Fibroblast of pulmonary artery (primary cell): ENCODE measurements around the gene DEFB131A.
"Not testable (repeated sequence)": the region's sequence is repeated elsewhere in the genome, so short reads cannot be mapped to it uniquely, and the experiment has no call there.

Source experiments
- DNase-seq: peaks from one replicate; pipeline ENCODE4 v3.0.0-alpha.2; 2010; ENCODE audit warnings: low read depth
- H3K4me3 ChIP-seq: replicated peaks from 2 replicates; pipeline ENCODE4 v1.5.1; 2011; ENCODE audit warnings: low read depth, mild to moderate bottlenecking, control low read depth, low read length, moderate library complexity
- TF ChIP-seq, protein P1 (sequence below): IDR thresholded peaks from 2 replicates; pipeline ENCODE4 v1.5.1; 2011; ENCODE audit warnings: mild to moderate bottlenecking, control low read depth, low read length, inconsistent platforms; ENCODE audit errors: missing control alignments

Gene DEFB131A

GRCh38 chr4:9444114-9444513 lies at the start of gene DEFB131A:
TSS of gene DEFB131A (plus strand) at chr4:9444414. CDS start at chr4:9444534, 120 bp downstream.
- not testable (repeated sequence) for DNase-seq, H3K4me3 ChIP-seq

- DNase-seq, H3K4me3 ChIP-seq: not testable (repeated sequence)
Measured at GRCh38 chr4:9405774-9406173, 38.4 kb upstream of the DEFB131A start.

- DNase-seq, H3K4me3 ChIP-seq: not testable (repeated sequence)
Measured at GRCh38 chr4:9406491-9406890, 37.7 kb upstream of the DEFB131A start.

DNA sequence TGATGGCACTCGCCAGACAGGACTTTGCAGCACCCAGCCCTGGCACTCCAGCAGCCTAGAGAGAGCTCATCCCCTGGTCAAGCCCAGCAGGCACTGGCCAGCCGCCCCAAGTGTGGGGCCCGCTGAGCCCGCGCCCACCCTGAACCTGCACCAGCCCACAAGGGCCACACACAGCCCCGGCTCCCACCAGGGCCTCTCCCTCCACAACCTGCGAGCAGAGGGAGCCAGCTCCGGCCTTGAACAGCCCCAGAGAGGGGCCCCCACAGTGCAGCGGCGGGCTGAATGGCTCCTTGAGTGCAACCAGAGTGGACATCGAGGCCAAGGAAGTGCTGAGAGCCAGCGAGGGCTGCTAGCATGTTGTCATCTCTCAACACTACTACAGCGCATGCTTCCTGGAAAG lies 34.4 kb upstream of the DEFB131A start:
- H3K4me3 ChIP-seq: no peak overlapping the region
- TF ChIP-seq, protein P1, sequence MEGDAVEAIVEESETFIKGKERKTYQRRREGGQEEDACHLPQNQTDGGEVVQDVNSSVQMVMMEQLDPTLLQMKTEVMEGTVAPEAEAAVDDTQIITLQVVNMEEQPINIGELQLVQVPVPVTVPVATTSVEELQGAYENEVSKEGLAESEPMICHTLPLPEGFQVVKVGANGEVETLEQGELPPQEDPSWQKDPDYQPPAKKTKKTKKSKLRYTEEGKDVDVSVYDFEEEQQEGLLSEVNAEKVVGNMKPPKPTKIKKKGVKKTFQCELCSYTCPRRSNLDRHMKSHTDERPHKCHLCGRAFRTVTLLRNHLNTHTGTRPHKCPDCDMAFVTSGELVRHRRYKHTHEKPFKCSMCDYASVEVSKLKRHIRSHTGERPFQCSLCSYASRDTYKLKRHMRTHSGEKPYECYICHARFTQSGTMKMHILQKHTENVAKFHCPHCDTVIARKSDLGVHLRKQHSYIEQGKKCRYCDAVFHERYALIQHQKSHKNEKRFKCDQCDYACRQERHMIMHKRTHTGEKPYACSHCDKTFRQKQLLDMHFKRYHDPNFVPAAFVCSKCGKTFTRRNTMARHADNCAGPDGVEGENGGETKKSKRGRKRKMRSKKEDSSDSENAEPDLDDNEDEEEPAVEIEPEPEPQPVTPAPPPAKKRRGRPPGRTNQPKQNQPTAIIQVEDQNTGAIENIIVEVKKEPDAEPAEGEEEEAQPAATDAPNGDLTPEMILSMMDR: no peak
- DNase-seq: no peak

GRCh38 chr4:9421884-9422455 lies 22.2 kb upstream of the DEFB131A start:
- not testable (repeated sequence) for H3K4me3 ChIP-seq, DNase-seq

DNA sequence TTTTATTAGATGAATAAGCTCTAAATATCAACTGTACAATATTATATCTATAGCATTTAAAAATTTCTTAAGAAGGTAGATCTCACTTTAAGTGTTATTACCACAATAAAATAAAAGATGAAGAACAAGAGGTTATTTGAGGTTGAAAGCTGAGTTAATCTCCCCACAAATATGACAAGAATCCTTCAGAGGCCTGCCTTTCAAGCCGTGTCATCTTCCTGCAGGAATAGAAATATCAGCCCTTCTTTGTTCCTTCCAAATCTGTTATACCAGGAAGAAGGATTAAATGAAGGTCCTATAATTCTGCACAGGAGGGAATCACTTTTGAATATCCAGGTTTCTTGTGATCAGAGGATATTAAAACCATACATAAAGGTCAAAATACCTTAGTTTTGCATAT lies 18.3 kb upstream of the DEFB131A start:
- H3K4me3 ChIP-seq, DNase-seq: not testable (repeated sequence)

GRCh38 chr4:9430061-9430460 lies 14.2 kb upstream of the DEFB131A start:
- DNase-seq, H3K4me3 ChIP-seq: not testable (repeated sequence)

DNA sequence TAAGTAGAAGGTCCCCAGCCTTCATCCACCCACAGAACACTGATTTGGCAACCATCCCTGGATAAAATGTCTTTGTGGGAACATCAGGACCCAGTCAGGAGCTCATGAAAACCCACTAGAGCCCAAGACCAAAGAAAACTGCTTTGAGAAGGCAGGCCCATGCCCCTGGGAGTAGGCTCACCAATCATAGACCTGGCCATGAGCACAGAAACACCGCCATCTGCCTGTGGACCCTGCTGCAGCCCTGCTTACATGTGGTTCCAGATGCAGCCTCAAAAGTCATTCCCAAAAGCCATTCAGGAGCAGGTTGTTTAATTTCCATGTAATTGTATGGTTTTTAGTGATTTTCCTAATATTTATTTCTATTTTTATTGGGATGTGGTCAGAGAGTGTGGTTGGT lies 10.9 kb upstream of the DEFB131A start:
- H3K4me3 ChIP-seq, DNase-seq: not testable (repeated sequence)

DNA sequence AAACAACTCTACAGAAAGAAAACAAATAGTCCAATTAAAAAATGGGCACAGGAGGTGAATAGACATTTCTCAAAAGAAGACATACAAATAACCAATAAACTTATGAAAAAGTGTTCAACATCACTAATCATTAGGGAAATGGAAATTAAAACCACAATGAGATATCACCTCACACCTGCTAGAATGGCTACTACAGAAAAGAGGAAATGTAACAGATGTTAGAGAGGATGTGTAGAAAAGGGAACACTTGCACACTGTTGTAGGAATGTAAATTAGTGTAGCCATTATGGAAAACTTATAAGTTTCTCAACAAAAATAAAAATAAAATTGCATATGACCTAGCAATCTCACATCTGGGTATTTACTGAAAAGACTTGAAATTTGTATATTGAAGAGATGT lies 7.5 kb upstream of the DEFB131A start:
- H3K4me3 ChIP-seq, DNase-seq: not testable (repeated sequence)

DNA sequence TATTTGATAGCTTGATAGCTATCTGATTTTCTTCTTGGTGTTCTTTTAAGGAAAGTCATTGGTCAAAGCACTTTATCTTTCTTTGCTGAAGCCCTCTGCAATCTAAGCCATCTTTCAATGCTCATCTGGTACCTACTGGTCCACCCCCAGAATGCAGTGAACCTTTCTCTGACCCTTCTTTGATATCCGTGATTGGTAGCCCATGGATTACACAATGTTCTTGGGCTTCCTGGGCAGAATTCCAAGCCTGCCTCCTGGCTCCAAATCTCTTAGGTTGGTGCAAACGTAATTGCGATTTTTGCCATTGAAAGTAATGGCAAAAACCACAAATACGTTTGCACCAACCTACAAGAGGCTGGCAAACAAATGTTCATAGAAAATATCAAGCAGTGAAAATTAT lies 1.9 kb upstream of the DEFB131A start:
- DNase-seq, H3K4me3 ChIP-seq: not testable (repeated sequence)

DNA sequence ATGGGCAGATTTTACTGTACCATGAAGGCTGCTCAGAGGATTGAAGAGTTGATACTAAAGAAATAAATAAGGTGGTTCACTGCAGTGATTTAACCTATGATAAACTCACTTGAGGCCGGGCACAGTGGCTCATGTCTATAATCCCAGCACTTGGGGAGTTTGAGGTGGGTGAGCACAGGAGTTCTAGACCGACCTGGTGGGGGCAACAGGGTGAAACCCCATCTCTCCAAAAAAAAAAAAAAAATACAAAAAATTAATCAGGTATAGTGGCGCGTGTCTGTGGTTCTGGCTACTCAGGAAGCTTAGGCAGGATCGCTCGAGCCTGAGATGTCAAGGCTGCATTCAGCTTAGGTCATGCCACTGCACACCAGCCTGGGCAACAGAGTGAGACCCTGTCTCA lies 467 bp downstream of the DEFB131A start:
- not testable (repeated sequence) for H3K4me3 ChIP-seq, DNase-seq

DNA sequence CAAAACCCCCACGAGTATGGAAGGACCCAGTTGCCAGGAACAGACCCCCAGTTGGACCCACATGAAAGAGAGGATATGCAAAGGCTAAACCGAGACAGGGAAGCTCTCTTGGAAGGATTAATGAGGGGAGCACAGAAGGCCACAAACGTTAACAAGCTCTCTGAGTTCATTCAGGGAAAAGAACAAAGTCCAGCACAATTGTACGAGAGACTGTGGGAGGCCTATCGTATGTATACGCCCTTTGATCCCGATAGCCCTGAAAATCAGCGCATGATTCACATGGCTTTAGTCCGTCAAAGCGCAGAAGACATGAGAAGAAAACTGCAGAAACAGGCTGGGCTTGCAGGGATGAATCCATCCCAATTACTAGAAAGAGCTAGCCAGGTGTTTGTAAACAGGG lies 8.0 kb downstream of the DEFB131A start:
- H3K4me3 ChIP-seq, DNase-seq: not testable (repeated sequence)

GRCh38 chr4:9454284-9454683 lies 10.1 kb downstream of the DEFB131A start:
- DNase-seq, H3K4me3 ChIP-seq: not testable (repeated sequence)

DNA sequence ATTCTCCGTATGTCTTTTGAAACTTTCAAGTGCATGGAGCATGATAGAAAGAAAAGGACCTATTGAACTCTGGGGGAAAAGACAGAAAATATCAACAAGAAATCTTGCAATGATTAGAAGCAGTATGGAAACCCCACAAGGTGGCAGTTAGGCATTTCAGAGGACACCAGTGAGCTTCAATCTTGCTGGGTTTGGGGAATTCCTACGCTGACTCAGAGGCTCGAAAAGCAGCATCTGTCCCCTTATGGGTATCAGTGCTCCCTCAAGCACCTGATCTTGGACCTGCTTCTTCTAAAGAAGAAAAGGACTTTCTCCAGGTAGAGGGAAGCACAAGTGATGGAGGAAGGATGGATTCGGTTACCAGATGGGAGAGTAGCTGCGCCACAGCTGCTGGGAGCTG lies 10.8 kb downstream of the DEFB131A start:
- not testable (repeated sequence) for DNase-seq, H3K4me3 ChIP-seq

DNA sequence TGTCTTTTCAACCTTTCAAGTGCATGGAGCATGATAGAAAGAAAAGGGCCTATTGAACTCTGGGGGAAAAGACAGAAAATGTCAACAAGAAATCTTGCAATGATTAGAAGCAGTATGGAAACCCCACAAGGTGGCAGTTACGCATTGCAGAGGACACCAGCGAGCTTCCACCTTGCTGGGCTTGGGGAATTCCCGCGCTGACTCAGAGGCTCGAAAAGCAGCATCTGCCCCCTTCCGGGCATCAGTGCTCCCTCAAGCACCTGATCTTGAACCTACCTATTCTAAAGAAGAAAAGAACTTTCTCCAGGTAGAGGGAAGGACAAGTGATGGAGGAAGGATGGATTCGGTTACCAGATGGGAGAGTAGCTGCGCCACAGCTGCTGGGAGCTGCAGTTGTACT lies 35.3 kb downstream of the DEFB131A start:
- not testable (repeated sequence) for DNase-seq, H3K4me3 ChIP-seq

DNA sequence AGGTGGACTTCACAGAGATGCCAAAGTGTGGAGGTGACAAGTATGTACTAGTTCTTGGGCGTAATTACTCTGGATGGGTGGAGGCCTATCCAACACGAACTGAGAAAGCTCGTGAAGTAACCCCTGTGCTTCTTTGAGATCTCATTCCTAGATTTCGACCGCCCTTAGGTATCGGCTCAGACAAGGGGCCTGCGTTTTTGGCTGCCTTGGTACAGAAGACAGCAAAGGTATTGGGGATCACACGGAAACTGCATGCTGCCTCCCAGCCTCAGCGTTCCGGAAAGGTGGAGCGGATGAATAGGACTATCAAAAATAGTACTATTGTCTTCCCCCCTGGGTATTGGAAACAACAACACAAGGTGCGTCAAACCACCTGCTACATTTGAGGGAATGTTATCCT lies 35.9 kb downstream of the DEFB131A start:
- H3K4me3 ChIP-seq, DNase-seq: not testable (repeated sequence)

DNA sequence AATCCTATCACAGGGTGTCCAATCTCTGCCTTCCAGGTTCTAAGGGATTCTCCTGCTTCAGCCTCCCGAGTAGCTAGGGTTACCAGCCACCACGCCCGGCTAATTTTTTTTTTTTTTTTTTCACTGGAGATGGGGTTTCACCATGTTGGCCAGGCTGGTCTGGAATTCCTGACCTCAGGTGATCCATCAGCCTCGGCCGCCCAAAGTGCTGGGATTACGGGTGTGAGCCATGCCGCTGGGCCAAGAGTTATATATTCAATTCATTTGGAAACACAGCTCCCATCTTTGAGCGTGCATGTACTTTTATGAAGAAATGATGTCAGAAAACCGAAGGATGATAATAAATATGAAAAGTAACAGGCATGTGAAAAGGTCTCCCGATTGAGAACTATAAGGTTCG lies 38.7 kb downstream of the DEFB131A start:
- H3K4me3 ChIP-seq, DNase-seq: not testable (repeated sequence)

- not testable (repeated sequence) for H3K4me3 ChIP-seq, DNase-seq
Measured at GRCh38 chr4:9483682-9484081, 39.5 kb downstream of the DEFB131A start.

- H3K4me3 ChIP-seq, DNase-seq: not testable (repeated sequence)
Measured at GRCh38 chr4:9486880-9487279, 42.7 kb downstream of the DEFB131A start.
